Kasumi-1 (cell line): ENCODE results near the gene SNRPB2.

ENCODE experiments used
- DNase-seq, 2 experiments: peaks; one replicate each; lab custom pipeline; 2025; lab: John Stamatoyannopoulos, UW

Gene SNRPB2

DNA sequence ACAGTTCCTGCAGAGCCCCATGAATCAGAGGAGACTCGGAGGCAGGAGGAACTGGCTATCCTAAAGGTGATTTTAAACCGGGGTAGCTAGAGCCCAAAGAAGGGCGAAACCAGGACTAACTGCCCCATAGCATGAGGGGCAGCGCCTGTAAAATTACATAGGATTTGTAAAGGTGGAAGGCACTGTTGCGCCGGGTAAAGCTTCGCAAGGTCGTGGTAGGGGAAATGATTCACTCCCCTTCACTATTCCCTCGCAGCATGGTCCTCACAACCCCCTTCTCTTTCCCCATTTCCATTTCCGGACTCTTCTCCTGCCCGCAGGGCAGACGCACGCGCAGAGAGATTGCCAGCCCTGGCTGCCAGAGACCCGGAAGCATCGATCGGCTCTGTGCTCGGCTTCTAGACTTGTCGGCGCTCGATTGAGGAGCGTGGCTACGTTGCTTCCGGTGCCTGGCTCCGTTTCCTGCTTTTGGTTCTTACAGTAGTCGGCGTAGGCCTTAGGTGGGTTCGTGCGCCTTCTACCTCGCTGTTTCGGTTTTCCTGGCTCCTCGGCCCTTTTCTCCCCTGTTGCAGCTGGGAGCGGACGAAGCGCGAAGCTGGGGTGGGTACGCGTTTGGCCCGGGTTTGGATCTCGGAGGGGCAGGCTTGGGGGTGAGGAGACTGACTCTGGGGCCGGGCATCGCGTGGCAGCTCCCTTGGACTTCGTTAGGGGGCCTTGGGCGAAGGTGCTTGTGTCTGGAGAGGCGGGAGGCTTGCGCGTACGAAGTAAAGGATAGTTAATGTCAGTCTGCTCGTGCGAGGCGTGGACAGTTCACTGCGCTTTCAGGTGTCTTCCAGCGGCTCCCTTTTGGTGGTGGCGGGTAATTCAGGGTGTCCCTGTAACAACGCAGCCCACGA, at the start of gene SNRPB2:
Gene SNRPB2 (plus strand): TSS at position 462 of the 896 bp plus-strand sequence. CDS start 1,677 bp downstream, outside the sequence.
- peak; percentile 95 to 97 for DNase-seq

DNA sequence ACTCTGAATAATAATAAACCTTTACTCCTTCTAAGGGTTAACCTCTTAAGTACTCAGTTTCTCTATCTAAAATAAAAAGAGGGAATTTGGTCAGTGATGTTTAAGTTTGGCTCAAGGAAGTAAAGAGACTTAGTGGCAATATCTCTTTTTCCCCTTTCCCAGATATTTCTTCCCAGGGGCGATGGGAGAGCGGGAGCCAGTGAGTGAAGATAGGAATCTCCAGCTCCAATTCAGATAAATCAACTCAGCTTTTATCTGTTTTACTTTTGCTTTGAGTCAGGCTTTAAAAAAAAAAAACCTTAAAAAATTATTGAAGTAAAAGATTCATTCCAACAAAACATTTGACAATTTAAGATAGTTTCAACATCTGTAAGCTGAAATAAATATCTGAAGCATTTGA, 45.4 kb upstream of the SNRPB2 start:
- no peak for DNase-seq

DNA sequence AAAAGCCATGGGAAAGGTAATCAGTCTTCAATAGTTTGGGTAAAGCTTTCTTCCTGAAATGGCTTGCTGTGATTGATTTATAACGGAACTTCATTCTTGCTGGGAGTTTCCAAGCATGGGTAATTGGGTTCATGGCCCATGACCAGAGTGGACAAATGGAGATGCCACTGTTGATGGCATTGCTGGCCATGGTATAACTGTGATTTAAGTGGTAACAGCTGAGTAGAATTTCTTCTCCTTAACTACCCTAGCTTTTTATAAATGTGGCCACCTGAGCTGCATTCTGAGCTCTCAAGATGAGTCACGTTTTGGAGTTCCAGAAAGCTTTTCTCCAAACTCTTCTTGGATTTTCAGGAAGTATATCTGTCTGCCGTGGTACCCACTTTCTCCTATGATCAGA, 39.9 kb upstream of the SNRPB2 start:
- DNase-seq = no peak

DNA sequence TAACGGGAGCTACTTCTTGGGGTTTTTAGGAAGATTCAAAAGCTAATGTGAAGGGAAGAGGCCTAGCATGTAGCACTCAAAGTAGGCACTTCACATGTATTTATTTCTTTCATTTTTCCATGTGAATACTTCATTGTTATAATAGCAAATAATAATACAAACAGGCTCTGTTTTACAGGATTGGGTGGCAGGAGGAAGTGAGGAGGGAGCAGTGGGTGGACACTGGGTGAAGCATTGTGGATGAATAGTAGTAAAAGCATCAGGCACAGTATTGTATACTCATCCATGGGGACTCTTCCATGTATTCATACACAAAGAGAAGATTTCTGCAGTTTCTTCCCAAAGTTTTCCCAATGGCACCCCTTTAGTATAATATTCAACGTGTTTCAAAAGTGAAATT, 38.4 kb upstream of the SNRPB2 start:
- DNase-seq = no peak

DNA sequence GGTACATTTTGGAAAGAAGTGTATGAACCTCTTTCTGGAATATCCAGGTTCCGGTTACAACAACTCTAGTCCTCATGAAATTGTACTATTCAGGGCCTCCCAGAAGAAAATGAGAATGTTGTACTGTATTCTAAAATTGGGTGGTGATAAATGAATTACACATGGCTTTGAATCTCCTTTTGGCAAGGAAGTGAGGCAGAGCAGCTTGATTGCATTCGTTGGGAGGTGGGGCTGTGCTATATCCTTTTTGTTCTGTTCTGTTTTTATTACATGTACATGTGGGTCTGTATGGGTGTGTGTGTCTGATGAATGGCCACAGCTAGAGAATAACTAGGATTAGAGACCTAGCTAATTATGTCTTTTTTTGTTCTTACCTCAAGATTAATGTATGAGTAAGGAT, 37.8 kb upstream of the SNRPB2 start:
- DNase-seq = no peak

DNA sequence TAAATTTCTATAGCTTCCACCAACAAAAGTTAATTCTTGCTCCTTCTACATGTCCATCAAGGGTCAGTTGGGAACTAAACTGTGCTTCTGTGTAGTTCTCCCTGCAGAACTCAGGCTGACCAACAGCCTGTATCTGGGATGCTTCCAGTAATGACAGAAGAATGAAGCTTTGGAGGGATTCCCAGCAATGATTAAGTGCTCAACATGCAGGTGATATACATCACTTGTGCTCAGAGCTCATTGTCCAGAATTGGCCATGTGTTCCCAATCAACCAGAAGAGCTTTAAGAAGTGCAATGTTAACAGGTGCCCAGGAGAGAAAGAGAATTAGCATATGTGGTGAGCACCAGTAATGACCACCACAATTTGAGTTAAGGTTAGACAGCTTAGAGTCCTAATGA, 37.4 kb upstream of the SNRPB2 start:
- no peak for DNase-seq

DNA sequence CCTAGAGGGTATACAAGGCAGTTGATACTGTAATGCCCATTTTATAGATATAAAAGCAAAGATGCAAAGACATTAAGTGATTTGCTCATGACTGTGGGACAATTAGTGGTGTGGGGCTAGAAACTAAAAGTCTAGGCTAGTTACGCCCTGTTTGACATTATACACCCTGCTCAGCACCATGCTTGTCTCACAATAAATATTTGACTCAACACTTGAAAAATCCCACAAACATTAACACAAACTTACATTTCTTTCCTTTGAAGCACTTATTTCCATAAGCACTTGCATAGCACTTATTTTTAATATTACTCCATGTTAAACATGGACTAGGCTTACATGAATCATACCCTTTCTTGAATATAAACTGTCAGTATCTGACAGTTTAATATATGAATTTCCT, 36.5 kb upstream of the SNRPB2 start:
- no peak for DNase-seq

DNA sequence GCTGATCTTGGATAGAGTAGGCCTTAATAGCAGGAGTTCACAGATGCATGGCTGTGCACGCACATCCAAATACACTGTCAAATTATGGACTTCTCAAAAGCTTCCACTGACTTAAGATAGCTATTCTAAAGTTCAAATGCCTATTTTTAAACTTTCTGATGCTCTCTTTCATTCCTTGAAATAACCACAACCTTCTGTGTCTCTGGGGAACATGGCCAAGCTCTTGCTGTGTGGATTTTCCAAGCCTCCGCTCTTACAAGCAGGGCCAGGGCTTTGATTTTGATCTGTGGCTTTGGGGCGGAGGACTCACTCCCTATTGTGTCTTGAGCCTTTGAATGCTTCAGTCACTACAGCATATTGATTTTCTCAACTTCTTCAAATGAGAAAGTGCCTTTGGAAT, 35.7 kb upstream of the SNRPB2 start:
- no peak for DNase-seq

DNA sequence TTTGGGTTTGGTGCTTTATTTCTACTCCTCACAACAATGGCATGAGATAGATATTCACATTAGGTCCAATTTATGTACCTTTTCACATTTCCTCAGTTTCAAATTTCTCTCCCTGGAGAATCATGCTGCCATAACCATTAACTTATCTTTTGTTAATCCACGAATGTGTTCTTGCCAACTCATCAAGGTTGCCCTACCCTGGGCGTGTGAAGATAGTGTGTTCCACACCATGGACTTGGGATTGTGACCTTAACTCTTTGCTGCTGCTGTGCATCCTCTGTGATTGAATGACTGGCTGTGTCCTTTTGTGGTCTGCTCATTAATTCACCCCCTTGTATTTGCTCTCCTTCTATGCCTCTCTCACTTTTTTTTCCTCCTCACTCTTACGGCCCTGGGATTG, 34.2 kb upstream of the SNRPB2 start:
- no peak for DNase-seq

DNA sequence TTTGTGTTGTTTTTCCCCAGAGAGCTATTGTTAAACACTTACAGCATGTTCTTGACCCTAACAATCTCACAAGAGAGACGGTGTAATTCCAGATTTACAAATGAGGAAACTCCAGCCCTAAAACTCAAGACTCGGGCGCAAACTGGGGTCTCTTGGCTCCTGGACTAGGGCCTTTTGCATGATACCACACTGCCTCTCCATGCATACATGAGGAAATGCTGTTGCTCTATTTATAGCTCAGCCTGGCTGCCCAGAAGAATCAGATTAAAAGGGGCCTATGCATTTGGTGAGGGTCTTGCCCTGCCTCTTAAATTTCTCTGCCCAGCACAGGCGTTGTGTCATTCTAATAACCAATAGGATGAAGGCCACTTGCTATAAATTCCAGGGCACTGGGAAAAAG, 30.5 kb upstream of the SNRPB2 start:
- DNase-seq = peak; percentile 5 to 26

DNA sequence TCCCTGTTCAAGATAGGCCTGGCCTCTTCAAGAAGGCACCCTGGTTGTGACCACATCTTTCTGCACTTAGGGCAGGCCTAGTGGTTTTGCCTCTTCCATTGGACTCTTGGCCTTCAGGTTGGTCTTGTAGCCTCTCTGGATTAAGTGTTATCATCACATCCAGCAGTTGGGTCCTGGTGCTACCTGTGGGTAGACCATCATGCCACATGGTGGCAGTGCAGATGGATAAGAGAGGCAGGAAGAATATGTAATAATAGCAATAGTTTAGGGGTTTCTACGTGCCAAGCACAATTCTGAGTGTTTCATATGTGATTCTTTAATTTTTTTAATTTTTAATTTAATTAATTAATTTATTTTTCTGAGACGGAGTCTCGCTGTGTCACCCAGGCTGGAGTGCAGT, 28.5 kb upstream of the SNRPB2 start:
- DNase-seq = peak; percentile 5 to 36

DNA sequence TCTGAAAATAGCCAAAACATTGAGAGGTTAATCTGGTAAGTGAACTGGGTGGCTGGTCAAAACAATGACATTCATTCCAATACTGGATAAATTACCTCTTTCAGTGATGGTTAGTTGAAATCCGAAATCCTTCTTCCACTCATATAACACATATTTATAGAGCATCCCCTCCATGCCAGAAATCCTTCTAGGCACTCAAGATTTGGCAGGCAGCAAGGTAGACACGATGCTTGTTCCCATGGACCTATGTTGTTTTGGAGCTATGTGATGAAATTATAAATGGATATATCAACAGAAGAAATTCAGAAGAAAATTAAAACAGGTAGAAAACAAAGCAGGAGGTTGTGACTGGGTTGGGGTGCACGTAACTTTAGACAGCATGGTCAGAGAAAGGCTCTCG, 26.3 kb upstream of the SNRPB2 start:
- no peak for DNase-seq

DNA sequence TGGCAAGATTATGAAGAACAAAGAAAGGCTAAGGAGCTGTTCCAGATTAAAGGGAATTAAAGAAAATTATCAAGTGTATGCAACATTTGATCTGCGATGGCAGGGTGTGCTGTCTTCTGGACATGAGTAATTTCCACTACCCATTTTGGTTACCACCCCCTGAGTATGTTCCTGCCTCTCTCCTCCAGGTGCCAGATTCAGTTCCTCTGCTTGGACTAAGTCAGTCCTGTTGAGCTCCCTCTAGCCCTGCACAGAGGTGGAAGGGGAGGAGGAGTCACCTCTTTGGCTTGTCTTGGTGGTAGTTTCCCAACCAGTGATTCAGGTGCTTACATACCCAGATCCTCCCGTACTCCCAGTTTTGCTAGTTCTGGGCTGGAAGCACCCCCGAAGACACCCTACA, 22.2 kb upstream of the SNRPB2 start:
- DNase-seq = no peak

DNA sequence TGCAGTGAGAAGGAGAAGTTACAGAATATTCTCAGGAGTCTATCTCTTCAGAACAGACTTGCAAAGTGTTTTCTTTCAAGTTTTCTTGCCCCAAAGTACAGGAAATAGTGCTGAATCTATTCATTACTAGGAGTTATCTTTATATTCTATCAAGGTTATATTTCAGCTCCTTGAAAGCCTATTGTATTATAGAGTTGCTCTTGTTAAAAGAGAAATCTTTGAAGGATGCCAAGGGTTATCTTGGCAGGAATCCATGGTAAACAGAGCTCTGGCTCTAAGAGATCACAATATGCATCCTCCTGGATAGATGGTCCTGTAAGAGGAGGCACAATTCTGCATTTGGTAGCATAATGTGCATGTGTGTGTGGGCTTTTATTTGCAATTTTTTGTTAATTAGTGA, 21.2 kb upstream of the SNRPB2 start:
- no peak for DNase-seq

DNA sequence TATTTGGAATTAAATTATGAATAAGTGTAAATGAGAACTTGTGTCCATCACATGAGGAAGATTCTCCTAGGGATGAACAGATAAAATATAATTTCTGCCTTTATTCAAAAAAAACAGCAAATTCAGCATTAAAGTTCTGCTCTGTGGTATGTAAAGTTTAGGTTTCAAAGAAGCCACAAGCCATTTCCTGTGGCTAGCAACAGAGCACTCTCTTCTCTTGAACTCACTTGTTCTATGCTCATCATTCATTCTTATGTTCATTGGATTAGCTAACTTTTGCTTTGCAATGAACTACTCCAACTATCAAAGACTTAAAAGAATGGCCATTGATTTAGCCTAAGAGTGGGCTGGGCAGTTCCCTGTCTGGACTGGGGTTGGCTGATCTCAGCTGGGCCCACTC, 20.8 kb upstream of the SNRPB2 start:
- DNase-seq = no peak

DNA sequence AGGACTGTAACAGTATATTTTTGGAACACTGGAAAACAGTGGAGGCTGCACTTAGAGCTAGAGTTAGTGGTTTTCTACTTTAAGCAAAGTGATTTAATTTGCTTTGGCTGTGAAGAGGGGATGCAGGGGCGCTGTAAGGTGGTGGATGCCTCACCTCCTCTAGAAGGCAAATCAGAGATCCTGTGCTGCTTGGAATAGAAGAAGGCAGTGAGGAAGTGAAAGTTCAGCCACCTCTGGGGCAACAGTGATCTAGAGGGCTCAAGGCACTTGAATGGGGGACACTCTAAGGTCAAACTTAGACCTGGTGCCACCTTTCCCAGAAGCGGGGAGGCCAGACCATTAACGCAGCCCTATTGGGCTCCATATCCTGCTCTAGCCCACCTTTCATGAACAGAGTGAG, 19.0 kb upstream of the SNRPB2 start:
- no peak for DNase-seq

DNA sequence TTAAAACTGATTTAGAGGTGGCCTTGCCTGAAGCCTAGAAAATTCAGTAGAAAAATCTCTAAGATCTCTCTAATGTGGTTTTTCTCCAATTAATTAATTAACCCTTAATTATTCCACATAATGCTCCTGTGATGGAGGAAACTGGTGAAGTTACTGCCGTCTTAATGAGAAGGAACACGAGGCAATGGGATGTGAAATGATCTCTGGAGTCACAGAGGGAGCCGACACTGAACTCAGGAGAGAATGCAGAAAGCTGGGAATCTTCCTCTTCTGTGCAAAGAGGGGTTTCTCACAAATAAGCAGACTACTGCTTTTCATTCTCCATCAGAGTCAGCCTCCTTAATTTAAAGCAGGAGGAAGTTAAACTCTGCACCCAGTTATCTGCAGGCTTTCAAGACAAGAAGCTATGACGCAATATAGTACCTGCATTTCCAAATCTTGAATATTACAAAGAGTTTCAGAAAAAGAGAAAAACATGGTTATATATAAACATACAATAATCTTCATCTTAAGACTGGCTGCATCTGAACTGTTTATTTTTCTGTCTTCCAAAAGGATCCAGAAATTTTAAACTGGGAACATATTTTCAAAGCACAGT, 18.1 kb upstream of the SNRPB2 start:
- DNase-seq = no peak

DNA sequence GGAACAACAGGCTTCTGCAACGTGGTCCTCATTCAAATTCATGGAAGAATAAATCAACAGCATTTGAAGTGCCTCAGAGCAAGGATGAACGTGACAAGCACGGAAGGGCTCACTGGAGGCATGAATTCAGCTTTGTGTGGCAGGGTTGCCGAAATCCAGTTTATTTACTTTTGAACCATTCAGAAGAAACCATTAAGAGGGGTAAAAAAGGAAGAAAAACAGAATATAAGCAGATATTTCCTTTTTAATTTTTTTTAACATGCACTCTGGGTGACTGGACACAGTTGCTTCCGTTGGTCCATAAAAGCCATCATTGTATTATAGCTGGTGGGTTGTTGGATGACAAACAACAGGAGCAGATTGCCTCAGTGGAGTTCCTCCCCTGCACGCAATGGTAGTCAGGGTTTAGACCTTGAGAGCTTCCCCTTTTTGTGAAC, 17.3 kb upstream of the SNRPB2 start:
- no peak for DNase-seq

DNA sequence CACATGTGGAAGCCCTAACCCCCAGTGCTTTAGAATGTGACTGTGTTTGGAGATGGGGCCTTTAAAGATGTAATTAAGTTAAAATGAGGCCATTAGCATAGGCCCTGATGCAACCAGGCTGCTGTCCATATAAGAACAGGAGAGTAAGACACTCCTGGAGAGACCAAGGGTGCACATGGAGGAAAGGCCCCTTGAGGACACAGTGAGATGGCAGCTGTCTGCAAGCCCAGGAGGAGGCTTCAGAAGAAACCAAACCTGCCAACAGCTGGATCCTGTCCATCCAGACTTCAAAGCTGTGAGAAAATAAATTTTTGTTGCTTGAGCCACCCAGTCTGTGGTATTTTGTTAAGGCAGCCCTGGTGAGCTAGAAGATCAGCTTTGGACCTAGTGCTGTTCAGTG, 16.8 kb upstream of the SNRPB2 start:
- no peak for DNase-seq

DNA sequence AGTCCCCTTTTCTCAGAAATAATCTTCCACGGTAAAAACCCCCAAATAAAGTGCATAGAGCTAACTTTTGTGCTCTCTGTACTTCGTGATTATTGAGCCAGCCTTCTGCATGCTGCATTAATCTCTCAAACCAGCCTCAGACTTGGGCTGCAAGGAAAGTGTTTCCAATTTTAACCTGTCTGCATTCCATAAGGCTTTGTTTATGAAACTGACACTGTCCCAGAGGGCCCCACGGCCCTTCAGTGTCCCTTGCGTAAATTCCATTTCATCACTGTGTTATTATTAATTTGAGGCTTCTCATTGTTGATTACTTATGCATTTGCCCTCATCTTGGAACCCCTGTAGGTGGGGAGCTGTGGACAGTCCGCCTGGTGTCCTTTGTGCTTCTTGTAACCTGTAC, 15.6 kb upstream of the SNRPB2 start:
- DNase-seq = no peak

DNA sequence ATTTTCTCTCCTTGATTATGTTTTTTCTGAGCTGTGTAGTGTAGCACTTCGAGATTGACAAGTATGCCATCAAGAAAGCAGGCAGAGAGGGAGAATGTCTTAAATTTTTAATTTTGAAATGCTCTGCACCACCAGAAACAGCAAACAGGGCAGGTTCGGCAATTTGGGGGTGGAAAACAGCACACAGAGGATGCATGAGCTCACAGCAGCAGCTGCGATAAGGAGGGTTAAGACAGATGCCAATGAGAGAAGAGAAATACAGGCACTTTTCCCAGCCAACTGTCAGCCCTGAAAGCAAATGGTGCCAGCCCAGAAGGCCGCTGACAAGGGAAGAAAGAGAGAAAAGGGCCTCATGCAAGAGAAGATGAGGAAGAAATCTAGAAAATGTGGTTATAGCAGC, 15.1 kb upstream of the SNRPB2 start:
- no peak for DNase-seq

DNA sequence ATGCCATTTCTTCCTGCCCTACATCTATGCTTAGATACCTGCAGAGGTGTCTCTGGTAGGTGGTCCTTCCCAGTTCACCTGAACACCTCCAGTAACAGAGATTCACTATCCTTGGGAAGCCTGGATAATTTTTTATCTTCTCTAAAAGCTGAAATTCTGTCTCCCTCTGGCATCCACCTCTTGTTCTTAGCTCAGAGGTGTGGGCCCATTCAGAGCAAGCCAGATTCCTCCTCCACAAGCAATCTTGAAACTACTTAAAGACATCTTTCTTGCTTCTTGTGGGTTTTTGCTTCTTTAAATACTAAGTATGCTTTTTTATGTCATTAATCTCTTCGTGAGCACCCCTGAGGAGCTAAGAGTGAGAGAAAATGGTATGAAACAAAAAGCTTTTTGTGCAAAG, 10.4 kb upstream of the SNRPB2 start:
- no peak for DNase-seq

DNA sequence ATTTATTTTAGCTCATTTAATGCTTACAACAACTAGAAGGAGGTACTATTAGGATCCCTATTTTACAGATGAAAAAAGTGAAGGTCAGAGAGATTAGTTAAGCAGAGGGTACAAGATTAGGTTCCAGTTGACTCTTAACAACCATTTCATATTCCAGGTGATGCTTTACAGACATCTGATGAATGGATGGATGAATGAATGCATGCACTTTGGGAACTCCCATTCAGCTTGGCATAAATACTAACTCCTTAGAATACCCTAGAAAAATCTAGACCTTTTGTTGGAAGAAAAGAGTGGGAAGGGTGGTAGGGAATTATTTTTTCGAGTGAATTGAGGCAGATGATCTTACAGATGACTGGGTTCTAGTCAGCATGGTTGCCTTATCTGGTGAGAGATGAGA, 746 bp upstream of the SNRPB2 start:
- no peak for DNase-seq
